ENCODE results near the gene PSME2.

- no peak for TF ChIP-seq CTCF (IDR thresholded peaks at IDR 0.05)
- no peak for TF ChIP-seq POLR2A (IDR thresholded peaks at IDR 0.05)
- no peak for TF ChIP-seq EP300 (IDR thresholded peaks at IDR 0.05)
These were observed 10.9 kb upstream of the PSME2 start for GRCh38 chr14:24157331-24157730.

Data from suprapubic skin (tissue), 3 donors.